Prostate gland (tissue), 2 donors: ENCODE measurements around the gene APOC1.

Source experiments
- POLR2A ChIP-seq: fragments of 450-650 bp; IDR thresholded peaks from one replicate; pipeline ENCODE4 v1.6.1; 2016; ENCODE audit warnings: antibody characterized with exemption, mild to moderate bottlenecking
- POLR2AphosphoS5 ChIP-seq: sonication (generic); formaldehyde crosslinking; IDR thresholded peaks from one replicate; pipeline ENCODE4 v1.6.1; 2017; ENCODE audit warnings: antibody characterized with exemption
- TF ChIP-seq, protein P1 (sequence below), 4 experiments: fragments of 200-600 bp in 2 of 4; fragments of 450-650 bp in 2 of 4; sonication (generic) in 2 of 4; IDR thresholded peaks; 1 replicate in 3 of 4; 2 replicates in 1 of 4; pipeline ENCODE4 v1.5.1; 2016 to 2019; ENCODE audit warnings: antibody characterized with exemption in 4 of 4, mild to moderate bottlenecking in 2 of 4, moderate library complexity in 2 of 4

DNA sequence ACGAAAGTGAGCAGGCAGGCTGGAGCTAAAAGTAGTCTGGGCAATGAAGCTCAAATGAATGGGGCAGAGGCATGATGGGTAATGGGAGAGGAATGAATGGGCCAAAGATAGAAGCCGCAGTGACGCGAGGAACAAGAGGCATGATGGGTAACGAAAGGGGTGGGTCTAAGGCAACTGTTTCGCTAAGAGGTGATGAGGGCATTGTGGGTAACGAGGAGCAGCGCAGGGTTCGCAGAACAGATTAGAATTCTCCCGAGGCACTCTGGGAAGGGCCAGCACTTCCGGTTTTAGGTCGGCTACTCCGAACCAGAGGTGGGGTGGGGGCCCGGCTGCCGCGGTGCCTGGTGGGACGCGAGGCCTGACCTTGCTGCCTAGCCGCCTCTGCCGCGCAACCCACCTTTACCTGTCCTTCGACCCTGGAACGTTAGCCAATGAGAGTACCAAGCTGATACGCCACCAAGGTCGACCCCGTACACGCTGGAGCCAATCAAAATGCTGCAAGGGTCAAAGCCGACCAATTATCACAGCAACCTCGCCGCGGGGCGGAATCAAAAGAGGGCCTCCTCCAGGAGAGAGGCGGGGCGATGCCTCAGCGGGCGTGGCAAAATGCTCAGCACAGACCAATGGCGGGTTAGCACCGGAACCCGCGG, 23.9 kb upstream of the APOC1 start:
- TF ChIP-seq POLR2A (peak; percentile 41), POLR2AphosphoS5 (peak; percentile 98)
- TF ChIP-seq, protein P1, sequence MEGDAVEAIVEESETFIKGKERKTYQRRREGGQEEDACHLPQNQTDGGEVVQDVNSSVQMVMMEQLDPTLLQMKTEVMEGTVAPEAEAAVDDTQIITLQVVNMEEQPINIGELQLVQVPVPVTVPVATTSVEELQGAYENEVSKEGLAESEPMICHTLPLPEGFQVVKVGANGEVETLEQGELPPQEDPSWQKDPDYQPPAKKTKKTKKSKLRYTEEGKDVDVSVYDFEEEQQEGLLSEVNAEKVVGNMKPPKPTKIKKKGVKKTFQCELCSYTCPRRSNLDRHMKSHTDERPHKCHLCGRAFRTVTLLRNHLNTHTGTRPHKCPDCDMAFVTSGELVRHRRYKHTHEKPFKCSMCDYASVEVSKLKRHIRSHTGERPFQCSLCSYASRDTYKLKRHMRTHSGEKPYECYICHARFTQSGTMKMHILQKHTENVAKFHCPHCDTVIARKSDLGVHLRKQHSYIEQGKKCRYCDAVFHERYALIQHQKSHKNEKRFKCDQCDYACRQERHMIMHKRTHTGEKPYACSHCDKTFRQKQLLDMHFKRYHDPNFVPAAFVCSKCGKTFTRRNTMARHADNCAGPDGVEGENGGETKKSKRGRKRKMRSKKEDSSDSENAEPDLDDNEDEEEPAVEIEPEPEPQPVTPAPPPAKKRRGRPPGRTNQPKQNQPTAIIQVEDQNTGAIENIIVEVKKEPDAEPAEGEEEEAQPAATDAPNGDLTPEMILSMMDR (IDR thresholded peaks at IDR 0.05): no peak
